ENCODE data around the gene GIPC1.

DNA sequence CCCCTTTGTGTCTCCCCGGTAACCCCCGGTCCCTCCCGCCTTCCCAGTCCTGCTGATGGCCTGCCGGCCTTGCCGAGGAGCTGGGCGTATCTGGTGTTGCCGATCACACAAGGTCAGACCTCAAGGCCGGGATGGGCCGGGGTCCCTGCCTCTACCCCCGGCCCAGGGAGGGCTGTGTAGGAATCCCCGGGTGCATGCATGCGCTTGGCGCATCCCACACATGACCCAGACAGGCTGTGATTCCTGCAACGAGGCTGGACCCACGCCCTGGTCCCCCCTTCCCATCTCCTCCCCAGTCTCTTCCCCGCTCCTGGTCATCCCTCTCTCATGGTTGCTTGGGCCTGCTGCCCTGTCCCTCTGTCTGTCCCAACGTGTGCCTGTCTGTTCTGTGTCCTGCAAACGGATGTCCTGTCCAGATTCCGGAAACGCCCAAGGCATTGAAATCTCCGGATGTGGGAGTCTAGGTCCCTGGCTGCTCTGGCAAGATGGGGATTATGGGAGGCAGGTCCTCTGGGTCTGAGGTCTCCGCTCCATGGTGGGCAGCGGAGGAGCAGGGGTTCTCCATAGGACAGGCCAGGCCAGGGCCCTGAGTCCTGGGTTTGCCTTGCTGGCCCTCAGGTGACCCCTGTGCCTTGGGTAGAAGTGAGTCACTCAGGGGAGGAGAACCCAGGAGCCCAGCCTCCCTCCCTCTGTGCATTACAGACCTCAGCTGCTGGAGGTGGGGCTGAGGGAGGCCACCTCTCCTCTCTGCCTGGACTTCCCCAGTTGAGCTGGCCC lies 61.2 kb downstream of the GIPC1 start:
- TF ChIP-seq, protein P1, sequence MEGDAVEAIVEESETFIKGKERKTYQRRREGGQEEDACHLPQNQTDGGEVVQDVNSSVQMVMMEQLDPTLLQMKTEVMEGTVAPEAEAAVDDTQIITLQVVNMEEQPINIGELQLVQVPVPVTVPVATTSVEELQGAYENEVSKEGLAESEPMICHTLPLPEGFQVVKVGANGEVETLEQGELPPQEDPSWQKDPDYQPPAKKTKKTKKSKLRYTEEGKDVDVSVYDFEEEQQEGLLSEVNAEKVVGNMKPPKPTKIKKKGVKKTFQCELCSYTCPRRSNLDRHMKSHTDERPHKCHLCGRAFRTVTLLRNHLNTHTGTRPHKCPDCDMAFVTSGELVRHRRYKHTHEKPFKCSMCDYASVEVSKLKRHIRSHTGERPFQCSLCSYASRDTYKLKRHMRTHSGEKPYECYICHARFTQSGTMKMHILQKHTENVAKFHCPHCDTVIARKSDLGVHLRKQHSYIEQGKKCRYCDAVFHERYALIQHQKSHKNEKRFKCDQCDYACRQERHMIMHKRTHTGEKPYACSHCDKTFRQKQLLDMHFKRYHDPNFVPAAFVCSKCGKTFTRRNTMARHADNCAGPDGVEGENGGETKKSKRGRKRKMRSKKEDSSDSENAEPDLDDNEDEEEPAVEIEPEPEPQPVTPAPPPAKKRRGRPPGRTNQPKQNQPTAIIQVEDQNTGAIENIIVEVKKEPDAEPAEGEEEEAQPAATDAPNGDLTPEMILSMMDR (conservative IDR thresholded peaks at IDR 0.05; ENCODE audit: low read depth, low read length), result no peak
- TF ChIP-seq POLR2A (IDR thresholded peaks at IDR 0.05; ENCODE audit: low read depth, low read length) (no peak), RFX5 (IDR thresholded peaks at IDR 0.05; ENCODE audit: low read depth, low read length) (no peak), SMC3 (IDR thresholded peaks at IDR 0.05; ENCODE audit: low read depth, low read length) (no peak), RCOR1 (IDR thresholded peaks at IDR 0.05; ENCODE audit: insufficient replicate concordance, low read length) (no peak), RAD21 (IDR thresholded peaks at IDR 0.05; ENCODE audit: low read length) (no peak)
- TF ChIP-seq, protein P2, sequence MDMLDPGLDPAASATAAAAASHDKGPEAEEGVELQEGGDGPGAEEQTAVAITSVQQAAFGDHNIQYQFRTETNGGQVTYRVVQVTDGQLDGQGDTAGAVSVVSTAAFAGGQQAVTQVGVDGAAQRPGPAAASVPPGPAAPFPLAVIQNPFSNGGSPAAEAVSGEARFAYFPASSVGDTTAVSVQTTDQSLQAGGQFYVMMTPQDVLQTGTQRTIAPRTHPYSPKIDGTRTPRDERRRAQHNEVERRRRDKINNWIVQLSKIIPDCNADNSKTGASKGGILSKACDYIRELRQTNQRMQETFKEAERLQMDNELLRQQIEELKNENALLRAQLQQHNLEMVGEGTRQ (IDR thresholded peaks at IDR 0.05; ENCODE audit: low read depth, low read length), result 0 out of 2 replicates have a peak, but pooled peaks have one; percentile 22
